ENCODE results near the gene LRRC34.

DNA sequence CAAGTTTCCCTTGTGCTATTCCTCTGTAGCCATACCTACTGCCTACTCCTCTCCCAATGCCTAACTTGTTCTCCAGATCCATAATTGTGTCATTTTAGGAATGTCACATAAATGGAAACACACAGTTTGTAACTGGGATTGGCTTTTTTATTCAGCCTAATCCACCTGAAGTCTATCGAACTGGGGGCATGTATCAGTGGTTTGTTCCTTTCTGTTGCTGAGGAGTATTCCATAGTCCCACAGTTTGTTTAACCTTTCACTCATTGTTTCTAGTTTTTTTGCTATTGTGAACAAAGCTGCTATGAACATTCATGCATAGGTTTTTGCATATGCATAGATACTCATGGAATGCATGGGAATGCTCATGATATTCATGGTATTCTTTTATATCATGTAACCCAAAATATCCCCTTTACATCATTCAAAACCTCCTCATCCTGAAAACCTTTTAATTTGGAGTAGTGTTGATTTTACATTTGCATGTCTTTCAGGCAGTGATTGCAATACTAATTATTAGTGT is 25.9 kb upstream of the LRRC34 start:
- no peak for TF ChIP-seq EZH2 (IDR thresholded peaks at IDR 0.05; ENCODE audit: insufficient read depth, poor library complexity, severe bottlenecking)
- TF ChIP-seq EZH2phosphoT487 (IDR thresholded peaks at IDR 0.05; ENCODE audit: insufficient read depth, low read depth): no peak
